ENCODE measurements around the gene EZH1.
"Not testable (repeated sequence)": the region's sequence is repeated elsewhere in the genome, so short reads cannot be mapped to it uniquely, and the experiment has no call there.

The EZH1 gene

GRCh38 chr17:42768006-42768405 is 23.2 kb upstream of the EZH1 start:
- H3K4me3 ChIP-seq (ENCODE audit: low read length); H3K9me3 ChIP-seq (ENCODE audit: insufficient read depth, low read depth, low read length); H3K9ac ChIP-seq (ENCODE audit: low read depth, low read length); H3K36me3 ChIP-seq (ENCODE audit: insufficient read depth, low read length); H3K27ac ChIP-seq (ENCODE audit: low read depth, low read length); H3K27me3 ChIP-seq (ENCODE audit: insufficient read depth, low read length); H3K4me1 ChIP-seq (ENCODE audit: insufficient read depth, low read length): not testable (repeated sequence)
- WGBS: 91% methylated on average over 9 of the region's 9 CpGs

- peaks cover 2% of the 10 kb centered on the region for H3K27me3 ChIP-seq (ENCODE audit: insufficient read depth, low read length)
- no peak overlapping the region for H3K4me3 ChIP-seq (ENCODE audit: low read length)
- H3K36me3 ChIP-seq (ENCODE audit: insufficient read depth, low read length): no peaks in the 10 kb centered on the region
- no peaks in the 10 kb centered on the region for H3K9me3 ChIP-seq (ENCODE audit: insufficient read depth, low read depth, low read length)
- H3K9ac ChIP-seq (ENCODE audit: low read depth, low read length): no peak overlapping the region
- peaks cover 8% of the 10 kb centered on the region for H3K4me1 ChIP-seq (ENCODE audit: insufficient read depth, low read length)
- no peak overlapping the region for H3K27ac ChIP-seq (ENCODE audit: low read depth, low read length)
These were observed 22.7 kb upstream of the EZH1 start for GRCh38 chr17:42767512-42767911.

GRCh38 chr17:42766124-42766523 is 21.3 kb upstream of the EZH1 start:
- Histone ChIP-seq H3K9ac (ENCODE audit: low read depth, low read length) (no peak overlapping the region), H3K4me1 (ENCODE audit: insufficient read depth, low read length) (peaks cover 10% of the 10 kb centered on the region), H3K27me3 (ENCODE audit: insufficient read depth, low read length) (peaks cover 16% of the 10 kb centered on the region), H3K36me3 (ENCODE audit: insufficient read depth, low read length) (no peaks in the 10 kb centered on the region), H3K4me3 (ENCODE audit: low read length) (no peak overlapping the region), H3K9me3 (ENCODE audit: insufficient read depth, low read depth, low read length) (no peaks in the 10 kb centered on the region), H3K27ac (ENCODE audit: low read depth, low read length) (no peak overlapping the region)
- 91% methylated on average over 6 of the region's 6 CpGs for WGBS

GRCh38 chr17:42761638-42762037 is 16.8 kb upstream of the EZH1 start:
- peak overlapping the region; percentile 39; the same call in 1 of the 2 replicates for H3K9ac ChIP-seq (ENCODE audit: low read depth, low read length)
- peaks cover 39% of the 10 kb centered on the region for H3K27me3 ChIP-seq (ENCODE audit: insufficient read depth, low read length)
- H3K4me3 ChIP-seq (ENCODE audit: low read length): peak overlapping the region; percentile 70
- H3K36me3 ChIP-seq (ENCODE audit: insufficient read depth, low read length): no peaks in the 10 kb centered on the region
- no peaks in the 10 kb centered on the region for H3K9me3 ChIP-seq (ENCODE audit: insufficient read depth, low read depth, low read length)
- no peak overlapping the region for H3K27ac ChIP-seq (ENCODE audit: low read depth, low read length)
- H3K4me1 ChIP-seq (ENCODE audit: insufficient read depth, low read length): peaks cover 10% of the 10 kb centered on the region
- WGBS: 70% methylated on average over 12 of the region's 12 CpGs

GRCh38 chr17:42760652-42761581 is 16.1 kb upstream of the EZH1 start, which contains the start of gene RAMP2:
RAMP2 (plus strand) TSS chr17:42761227; CDS start chr17:42761262, 35 bp downstream.
- Histone ChIP-seq H3K4me3 (ENCODE audit: low read length) (peak within 1 kb of the TSS; percentile 70), H3K27ac (ENCODE audit: low read depth, low read length) (no peak within 1 kb of the TSS), H3K9me3 (ENCODE audit: insufficient read depth, low read depth, low read length) (no peaks in the 10 kb centered on the region), H3K4me1 (ENCODE audit: insufficient read depth, low read length) (peaks cover 10% of the 10 kb centered on the region), H3K9ac (ENCODE audit: low read depth, low read length) (peak within 1 kb of the TSS; percentile 39), H3K27me3 (ENCODE audit: insufficient read depth, low read length) (peaks cover 39% of the 10 kb centered on the region), H3K36me3 (ENCODE audit: insufficient read depth, low read length) (no peaks in the 10 kb centered on the region)
- WGBS: 3% methylated on average over 92 of the region's 92 CpGs

- H3K4me1 ChIP-seq (ENCODE audit: insufficient read depth, low read length): peaks cover 10% of the 10 kb centered on the region
- H3K36me3 ChIP-seq (ENCODE audit: insufficient read depth, low read length): no peaks in the 10 kb centered on the region
- no peak overlapping the region; the same call in 1 of the 2 replicates for H3K9ac ChIP-seq (ENCODE audit: low read depth, low read length)
- no peaks in the 10 kb centered on the region for H3K9me3 ChIP-seq (ENCODE audit: insufficient read depth, low read depth, low read length)
- peak overlapping the region; percentile 70 for H3K4me3 ChIP-seq (ENCODE audit: low read length)
- 68% methylated on average over 9 of the region's 11 CpGs for WGBS
- H3K27ac ChIP-seq (ENCODE audit: low read depth, low read length): no peak overlapping the region
- H3K27me3 ChIP-seq (ENCODE audit: insufficient read depth, low read length): peaks cover 39% of the 10 kb centered on the region
These were observed 15.3 kb upstream of the EZH1 start for GRCh38 chr17:42759982-42760651.

GRCh38 chr17:42754782-42755181 is 9.9 kb upstream of the EZH1 start:
- H3K4me1 ChIP-seq (ENCODE audit: insufficient read depth, low read length): no peaks in the 10 kb centered on the region
- no peaks in the 10 kb centered on the region for H3K36me3 ChIP-seq (ENCODE audit: insufficient read depth, low read length)
- H3K9ac ChIP-seq (ENCODE audit: low read depth, low read length): no peak overlapping the region
- WGBS: 94% methylated on average over 3 of the region's 3 CpGs
- peaks cover 11% of the 10 kb centered on the region for H3K27me3 ChIP-seq (ENCODE audit: insufficient read depth, low read length)
- no peaks in the 10 kb centered on the region for H3K9me3 ChIP-seq (ENCODE audit: insufficient read depth, low read depth, low read length)
- H3K27ac ChIP-seq (ENCODE audit: low read depth, low read length): no peak overlapping the region
- no peak overlapping the region for H3K4me3 ChIP-seq (ENCODE audit: low read length)

- 94% methylated on average over 7 of the region's 7 CpGs for WGBS
- H3K27me3 ChIP-seq (ENCODE audit: insufficient read depth, low read length): no peaks in the 10 kb centered on the region
- no peaks in the 10 kb centered on the region for H3K36me3 ChIP-seq (ENCODE audit: insufficient read depth, low read length)
- no peak overlapping the region for H3K4me3 ChIP-seq (ENCODE audit: low read length)
- no peaks in the 10 kb centered on the region for H3K9me3 ChIP-seq (ENCODE audit: insufficient read depth, low read depth, low read length)
- H3K4me1 ChIP-seq (ENCODE audit: insufficient read depth, low read length): peaks cover 18% of the 10 kb centered on the region
- H3K9ac ChIP-seq (ENCODE audit: low read depth, low read length): no peak overlapping the region
- H3K27ac ChIP-seq (ENCODE audit: low read depth, low read length): no peak overlapping the region
These were observed 6.8 kb upstream of the EZH1 start for GRCh38 chr17:42751628-42752027.

- Histone ChIP-seq H3K27ac (ENCODE audit: low read depth, low read length) (no peak overlapping the region), H3K27me3 (ENCODE audit: insufficient read depth, low read length) (peaks cover 8% of the 10 kb centered on the region), H3K36me3 (ENCODE audit: insufficient read depth, low read length) (no peaks in the 10 kb centered on the region), H3K9ac (ENCODE audit: low read depth, low read length) (no peak overlapping the region), H3K9me3 (ENCODE audit: insufficient read depth, low read depth, low read length) (no peaks in the 10 kb centered on the region), H3K4me3 (ENCODE audit: low read length) (no peak overlapping the region), H3K4me1 (ENCODE audit: insufficient read depth, low read length) (peaks cover 18% of the 10 kb centered on the region)
- WGBS: 92% methylated on average over 3 of the region's 3 CpGs
These were observed 6.0 kb upstream of the EZH1 start for GRCh38 chr17:42750739-42751344.

GRCh38 chr17:42748908-42749798 is 4.3 kb upstream of the EZH1 start:
- no peak overlapping the region for H3K9ac ChIP-seq (ENCODE audit: low read depth, low read length)
- peaks cover 18% of the 10 kb centered on the region for H3K4me1 ChIP-seq (ENCODE audit: insufficient read depth, low read length)
- H3K27ac ChIP-seq (ENCODE audit: low read depth, low read length): no peak overlapping the region
- H3K4me3 ChIP-seq (ENCODE audit: low read length): no peak overlapping the region
- H3K36me3 ChIP-seq (ENCODE audit: insufficient read depth, low read length): no peaks in the 10 kb centered on the region
- peaks cover 17% of the 10 kb centered on the region for H3K27me3 ChIP-seq (ENCODE audit: insufficient read depth, low read length)
- WGBS: 84% methylated on average over 11 of the region's 11 CpGs
- H3K9me3 ChIP-seq (ENCODE audit: insufficient read depth, low read depth, low read length): peaks cover 3% of the 10 kb centered on the region; the same call in 1 of the 2 replicates

Measured in HUES64 (cell line).